Astrocyte (in vitro differentiated cells and primary cell): ENCODE data around the gene SLC39A7. TPM values are rescaled to one million over a fixed set of nuclear protein-coding genes. Genes with fewer than 3 reads are reported as not detected.

Source experiments
- DNase-seq: peaks from one replicate; pipeline ENCODE4 v3.0.0-alpha.2; 2010; ENCODE audit warnings: low read depth
- FAIRE-seq: peaks from 2 replicates; lab custom pipeline; 2011; peaks lifted over from hg19 to GRCh38; lab: Jason Lieb, UNC
- H2AFZ ChIP-seq: 2 replicates; pipeline ENCODE4 v1.6.0; 2012; ENCODE audit warnings: low read depth, low read length, inconsistent platforms
- H3K27ac ChIP-seq: 2 replicates; pipeline ENCODE4 v1.5.1; 2011; ENCODE audit warnings: low read depth, low read length, inconsistent platforms
- H3K27me3 ChIP-seq: 2 replicates; pipeline ENCODE4 v1.6.0; 2011; ENCODE audit warnings: low read length, inconsistent platforms; ENCODE audit not compliant: insufficient read depth
- H3K36me3 ChIP-seq: 2 replicates; pipeline ENCODE4 v1.5.1; 2011; ENCODE audit warnings: low read length, inconsistent platforms; ENCODE audit not compliant: insufficient read depth
- H3K4me1 ChIP-seq: 2 replicates; pipeline ENCODE4 v1.5.1; 2011; ENCODE audit warnings: low read length, inconsistent platforms; ENCODE audit not compliant: insufficient read depth
- H3K4me2 ChIP-seq: 2 replicates; pipeline ENCODE4 v1.6.0; 2012; ENCODE audit warnings: low read length, inconsistent platforms
- H3K4me3 ChIP-seq: 2 replicates; pipeline ENCODE4 v1.5.1; 2011; ENCODE audit warnings: low read depth, mild to moderate bottlenecking, low read length, inconsistent platforms; ENCODE audit not compliant: insufficient read depth
- H3K79me2 ChIP-seq: 2 replicates; pipeline ENCODE4 v1.6.0; 2012; ENCODE audit warnings: mild to moderate bottlenecking, low read length, inconsistent platforms; ENCODE audit not compliant: insufficient read depth
- H3K9ac ChIP-seq: 2 replicates; pipeline ENCODE4 v1.6.0; 2012; ENCODE audit warnings: mild to moderate bottlenecking, low read length, inconsistent platforms
- H3K9me3 ChIP-seq: 2 replicates; pipeline ENCODE4 v1.5.1; 2012; ENCODE audit warnings: low read depth, mild to moderate bottlenecking, low read length, inconsistent platforms; ENCODE audit not compliant: insufficient read depth
- H4K20me1 ChIP-seq: 2 replicates; pipeline ENCODE4 v1.6.0; 2012; ENCODE audit warnings: low read length, inconsistent platforms; ENCODE audit not compliant: insufficient read depth
- H3K27ac Mint-ChIP-seq: one replicate; pipeline ENCODE4 v1.8.0; 2021; ENCODE audit warnings: mild to moderate bottlenecking, mixed read lengths; ENCODE audit not compliant: unreplicated experiment
- H3K27me3 Mint-ChIP-seq: one replicate; pipeline ENCODE4 v1.8.0; 2021; ENCODE audit warnings: low read depth, mixed read lengths; ENCODE audit not compliant: unreplicated experiment
- H3K36me3 Mint-ChIP-seq: one replicate; pipeline ENCODE4 v1.8.0; 2021; ENCODE audit warnings: low read depth, mixed read lengths; ENCODE audit not compliant: unreplicated experiment
- H3K4me1 Mint-ChIP-seq: one replicate; pipeline ENCODE4 v1.8.0; 2021; ENCODE audit warnings: low read depth, mixed read lengths; ENCODE audit not compliant: unreplicated experiment
- H3K4me3 Mint-ChIP-seq: one replicate; pipeline ENCODE4 v1.8.0; 2021; ENCODE audit warnings: mild to moderate bottlenecking, moderate library complexity, mixed read lengths; ENCODE audit not compliant: unreplicated experiment
- H3K9me3 Mint-ChIP-seq: one replicate; pipeline ENCODE4 v1.8.0; 2021; ENCODE audit warnings: mild to moderate bottlenecking, mixed read lengths; ENCODE audit not compliant: unreplicated experiment
- EZH2 ChIP-seq: IDR thresholded peaks from 2 replicates; pipeline ENCODE4 v1.6.1; 2012; ENCODE audit warnings: mild to moderate bottlenecking, low read length, inconsistent platforms; ENCODE audit not compliant: insufficient read depth
- total RNA-seq: library from RNA; stranded (reverse); gene quantifications from 2 replicates; pipeline ENCODE4 v1.2.1, GENCODE V29; 2021
- TF ChIP-seq, protein P1 (sequence below): IDR thresholded peaks from 2 replicates; pipeline ENCODE4 v1.5.1; 2011; ENCODE audit warnings: low read depth, mild to moderate bottlenecking, inconsistent platforms, low read length, moderate library complexity; ENCODE audit not compliant: insufficient read depth

SLC39A7 gene
- total RNA-seq, 1 donor from 2014 or later = 150 TPM

DNA sequence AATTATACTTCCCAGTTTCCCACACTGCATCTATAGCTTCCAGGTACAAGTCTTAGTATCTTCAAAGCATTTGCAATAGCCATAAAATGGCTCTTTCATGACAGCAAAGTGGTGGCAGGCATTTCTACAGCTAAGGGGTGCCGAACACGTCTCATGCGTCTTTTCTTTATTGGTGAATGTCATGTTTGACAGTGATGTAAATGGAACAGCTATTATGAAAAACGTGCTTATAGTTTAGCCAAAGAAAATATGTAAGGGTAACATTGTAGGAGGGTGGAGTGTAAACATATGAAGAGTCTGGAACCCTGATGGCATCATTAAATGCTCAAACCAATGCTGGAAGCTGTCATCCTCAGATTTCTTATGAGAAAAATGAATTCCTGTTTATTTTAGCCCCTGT is 46.3 kb upstream of the SLC39A7 start:
- no peak for FAIRE-seq

DNA sequence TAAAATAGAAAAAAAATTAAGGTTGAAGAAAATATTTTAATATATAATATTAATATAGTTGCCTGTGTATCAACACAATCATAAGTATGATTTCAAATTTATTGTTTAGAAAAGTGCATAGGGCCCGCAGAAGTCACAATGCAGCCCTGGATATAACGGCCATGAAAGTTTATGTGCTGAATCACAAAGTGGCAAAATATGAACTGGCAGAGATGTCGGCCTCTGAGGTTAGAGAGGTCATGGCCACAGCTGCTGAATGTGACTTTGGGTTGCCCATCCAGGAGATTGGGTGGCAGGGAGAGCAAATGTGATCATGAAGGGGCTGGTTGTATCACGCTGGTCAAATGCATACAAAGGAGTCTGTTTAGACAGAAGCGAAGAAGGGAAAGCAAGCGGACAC is 44.1 kb upstream of the SLC39A7 start:
- peaks cover 7% of the 10 kb centered on the region for H3K27me3 ChIP-seq
- no peak overlapping the region for H3K4me3 Mint-ChIP-seq
- no peak overlapping the region for H3K4me2 ChIP-seq
- no peak overlapping the region for H3K9ac ChIP-seq
- peaks cover 11% of the 10 kb centered on the region for H3K9me3 Mint-ChIP-seq
- no peaks in the 10 kb centered on the region for H4K20me1 ChIP-seq
- FAIRE-seq = no peak
- DNase-seq = no peak
- no peaks in the 10 kb centered on the region for H3K36me3 Mint-ChIP-seq
- peaks cover 10% of the 10 kb centered on the region for H3K4me1 ChIP-seq
- no peaks in the 10 kb centered on the region for H3K79me2 ChIP-seq
- H3K9me3 ChIP-seq = no peaks in the 10 kb centered on the region
- no peaks in the 10 kb centered on the region for H3K36me3 ChIP-seq
- no peak overlapping the region for H3K4me3 ChIP-seq
- TF ChIP-seq, protein P1, sequence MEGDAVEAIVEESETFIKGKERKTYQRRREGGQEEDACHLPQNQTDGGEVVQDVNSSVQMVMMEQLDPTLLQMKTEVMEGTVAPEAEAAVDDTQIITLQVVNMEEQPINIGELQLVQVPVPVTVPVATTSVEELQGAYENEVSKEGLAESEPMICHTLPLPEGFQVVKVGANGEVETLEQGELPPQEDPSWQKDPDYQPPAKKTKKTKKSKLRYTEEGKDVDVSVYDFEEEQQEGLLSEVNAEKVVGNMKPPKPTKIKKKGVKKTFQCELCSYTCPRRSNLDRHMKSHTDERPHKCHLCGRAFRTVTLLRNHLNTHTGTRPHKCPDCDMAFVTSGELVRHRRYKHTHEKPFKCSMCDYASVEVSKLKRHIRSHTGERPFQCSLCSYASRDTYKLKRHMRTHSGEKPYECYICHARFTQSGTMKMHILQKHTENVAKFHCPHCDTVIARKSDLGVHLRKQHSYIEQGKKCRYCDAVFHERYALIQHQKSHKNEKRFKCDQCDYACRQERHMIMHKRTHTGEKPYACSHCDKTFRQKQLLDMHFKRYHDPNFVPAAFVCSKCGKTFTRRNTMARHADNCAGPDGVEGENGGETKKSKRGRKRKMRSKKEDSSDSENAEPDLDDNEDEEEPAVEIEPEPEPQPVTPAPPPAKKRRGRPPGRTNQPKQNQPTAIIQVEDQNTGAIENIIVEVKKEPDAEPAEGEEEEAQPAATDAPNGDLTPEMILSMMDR = no peak
- TF ChIP-seq EZH2 = no peak
- no peak overlapping the region for H3K27ac ChIP-seq
- peaks cover 12% of the 10 kb centered on the region for H3K27me3 Mint-ChIP-seq
- H3K27ac Mint-ChIP-seq = no peak overlapping the region
- no peak overlapping the region for H2AFZ ChIP-seq
- peaks cover 4% of the 10 kb centered on the region for H3K4me1 Mint-ChIP-seq

More for the DNA sequence above, 46.3 kb upstream of the SLC39A7 start:
- TF ChIP-seq, protein P1 = no peak
- no peak for TF ChIP-seq EZH2
- Mint-ChIP-seq H3K4me3 (no peak overlapping the region), H3K27ac (no peak overlapping the region), H3K27me3 (peaks cover 12% of the 10 kb centered on the region), H3K36me3 (no peaks in the 10 kb centered on the region), H3K9me3 (peaks cover 11% of the 10 kb centered on the region), H3K4me1 (no peaks in the 10 kb centered on the region)
- DNase-seq = no peak
- no peak overlapping the region for H2AFZ ChIP-seq
- no peaks in the 10 kb centered on the region for H3K36me3 ChIP-seq
- H4K20me1 ChIP-seq = no peaks in the 10 kb centered on the region
- no peak overlapping the region for H3K9ac ChIP-seq
- H3K4me1 ChIP-seq = no peaks in the 10 kb centered on the region
- H3K4me3 ChIP-seq = no peak overlapping the region
- H3K27ac ChIP-seq = no peak overlapping the region
- no peaks in the 10 kb centered on the region for H3K9me3 ChIP-seq
- H3K27me3 ChIP-seq = peaks cover 15% of the 10 kb centered on the region
- H3K4me2 ChIP-seq = no peak overlapping the region
- H3K79me2 ChIP-seq = no peaks in the 10 kb centered on the region

DNA sequence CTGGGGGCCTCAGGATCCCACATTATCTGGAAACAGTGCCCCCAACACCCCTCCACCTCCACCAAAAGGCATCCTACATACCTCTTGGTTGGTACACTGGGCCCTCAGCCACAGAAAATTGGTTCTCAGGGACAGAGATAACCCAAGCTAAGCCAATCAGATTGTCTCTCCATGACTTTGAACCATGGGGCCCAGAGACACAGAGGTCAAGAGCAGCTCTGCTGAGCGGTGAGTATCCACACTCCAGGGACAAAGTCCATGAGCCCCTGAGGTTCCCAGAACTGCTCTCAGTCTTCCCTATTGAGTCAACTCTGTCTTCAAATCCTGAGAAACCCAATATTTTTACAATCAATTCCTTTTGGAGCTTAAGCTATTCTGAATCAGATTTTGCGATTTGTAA is 43.7 kb upstream of the SLC39A7 start:
- H3K9me3 Mint-ChIP-seq = peaks cover 8% of the 10 kb centered on the region
- no peaks in the 10 kb centered on the region for H3K79me2 ChIP-seq
- H3K4me3 Mint-ChIP-seq = no peak overlapping the region
- H3K27ac ChIP-seq = no peak overlapping the region
- no peak overlapping the region for H3K27ac Mint-ChIP-seq
- H3K36me3 Mint-ChIP-seq = no peaks in the 10 kb centered on the region
- H3K4me1 Mint-ChIP-seq = peaks cover 4% of the 10 kb centered on the region
- FAIRE-seq = no peak
- H3K27me3 Mint-ChIP-seq = peaks cover 12% of the 10 kb centered on the region
- TF ChIP-seq, protein P1 = no peak
- TF ChIP-seq EZH2 = no peak
- H3K27me3 ChIP-seq = peaks cover 7% of the 10 kb centered on the region
- H3K36me3 ChIP-seq = no peaks in the 10 kb centered on the region
- peaks cover 14% of the 10 kb centered on the region for H3K4me1 ChIP-seq
- no peaks in the 10 kb centered on the region for H3K9me3 ChIP-seq
- H4K20me1 ChIP-seq = no peaks in the 10 kb centered on the region
- no peak overlapping the region for H3K4me2 ChIP-seq
- no peak overlapping the region for H3K9ac ChIP-seq
- no peak overlapping the region for H2AFZ ChIP-seq
- H3K4me3 ChIP-seq = no peak overlapping the region
- no peak for DNase-seq
